Measurements from ENCODE around the gene PKP2. TPM values are rescaled to one million over a fixed set of nuclear protein-coding genes. Genes with fewer than 3 reads are reported as not detected.
"Not testable (repeated sequence)": the region's sequence is repeated elsewhere in the genome, so short reads cannot be mapped to it uniquely, and the experiment has no call there.

The PKP2 gene
- total and polyA plus RNA-seq, 8 donors, result 1.5 to 6.7 (median 4.2) TPM

DNA sequence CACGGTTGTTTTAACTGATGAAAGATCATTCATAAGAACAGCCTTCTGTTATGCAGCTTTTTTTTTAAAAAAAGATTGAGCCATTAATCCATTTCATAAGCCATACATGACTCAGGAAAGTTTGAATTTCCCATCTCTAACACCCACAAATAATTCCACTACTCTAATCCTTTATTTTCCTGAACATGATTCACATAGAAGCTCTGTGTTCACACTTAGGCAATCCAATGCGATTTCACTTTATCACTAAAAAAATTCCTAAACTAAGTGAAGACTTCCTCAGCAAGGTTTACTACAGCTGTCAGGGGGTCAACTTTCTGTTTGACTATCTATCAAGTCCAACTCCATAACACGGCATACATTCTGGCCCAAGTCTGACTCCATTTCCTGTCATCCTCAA is 25.9 kb downstream of the PKP2 start:
- peaks cover 0 to 3% of the 10 kb centered on the region in 2 donors for H3K27me3 ChIP-seq
- no peaks in the 10 kb centered on the region for H3K4me1 ChIP-seq
- TF ChIP-seq, protein P1, sequence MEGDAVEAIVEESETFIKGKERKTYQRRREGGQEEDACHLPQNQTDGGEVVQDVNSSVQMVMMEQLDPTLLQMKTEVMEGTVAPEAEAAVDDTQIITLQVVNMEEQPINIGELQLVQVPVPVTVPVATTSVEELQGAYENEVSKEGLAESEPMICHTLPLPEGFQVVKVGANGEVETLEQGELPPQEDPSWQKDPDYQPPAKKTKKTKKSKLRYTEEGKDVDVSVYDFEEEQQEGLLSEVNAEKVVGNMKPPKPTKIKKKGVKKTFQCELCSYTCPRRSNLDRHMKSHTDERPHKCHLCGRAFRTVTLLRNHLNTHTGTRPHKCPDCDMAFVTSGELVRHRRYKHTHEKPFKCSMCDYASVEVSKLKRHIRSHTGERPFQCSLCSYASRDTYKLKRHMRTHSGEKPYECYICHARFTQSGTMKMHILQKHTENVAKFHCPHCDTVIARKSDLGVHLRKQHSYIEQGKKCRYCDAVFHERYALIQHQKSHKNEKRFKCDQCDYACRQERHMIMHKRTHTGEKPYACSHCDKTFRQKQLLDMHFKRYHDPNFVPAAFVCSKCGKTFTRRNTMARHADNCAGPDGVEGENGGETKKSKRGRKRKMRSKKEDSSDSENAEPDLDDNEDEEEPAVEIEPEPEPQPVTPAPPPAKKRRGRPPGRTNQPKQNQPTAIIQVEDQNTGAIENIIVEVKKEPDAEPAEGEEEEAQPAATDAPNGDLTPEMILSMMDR (IDR thresholded peaks at IDR 0.05), result no peak
- DNase-seq, result no peak
- no peaks in the 10 kb centered on the region for H3K9me3 ChIP-seq
- ATAC-seq, result no peak
- H3K27ac ChIP-seq, result no peak overlapping the region
- no peak overlapping the region for H3K4me3 ChIP-seq
- peaks cover 0 to 5% of the 10 kb centered on the region in 2 donors for H3K36me3 ChIP-seq
- intact Hi-C loops (cut with DNase I), result no loop called here

- TF ChIP-seq, protein P1 (IDR thresholded peaks at IDR 0.05), result no peak
- intact Hi-C loops (cut with DNase I), result no loop called here
- no peak for ATAC-seq
- Histone ChIP-seq H3K27ac (no peak overlapping the region), H3K27me3 (no peaks in the 10 kb centered on the region), H3K36me3 (peaks cover 0 to 5% of the 10 kb centered on the region in 2 donors), H3K4me1 (no peaks in the 10 kb centered on the region), H3K4me3 (no peak overlapping the region), H3K9me3 (no peaks in the 10 kb centered on the region)
- DNase-seq, result no peak
Observed at GRCh38 chr12:32868885-32869284, 27.7 kb downstream of the PKP2 start.

DNA sequence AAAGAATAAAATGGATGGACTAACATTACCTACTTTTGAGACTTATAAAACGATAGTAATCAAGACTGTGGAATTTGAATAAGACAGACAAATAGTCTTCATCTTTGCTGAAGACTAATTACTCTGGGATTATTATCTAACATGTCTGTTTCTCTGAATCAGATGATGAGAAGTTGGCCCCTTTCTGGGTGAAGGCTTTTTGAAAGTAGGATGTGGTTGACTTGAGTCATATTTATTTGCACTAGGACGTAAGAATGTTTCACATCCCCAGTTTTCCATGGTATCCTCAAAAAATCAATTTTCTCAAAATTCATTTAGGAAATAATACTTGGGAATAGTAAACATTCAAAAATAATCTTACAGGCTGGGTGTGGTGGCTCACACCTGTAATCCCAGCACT is 31.8 kb downstream of the PKP2 start:
- no peak for ATAC-seq
- intact Hi-C loops (cut with DNase I), result no loop called here
- no peaks in the 10 kb centered on the region for H3K27me3 ChIP-seq

GRCh38 chr12:32863128-32863527 is 33.4 kb downstream of the PKP2 start:
- TF ChIP-seq, protein P1 (IDR thresholded peaks at IDR 0.05), result no peak
- intact Hi-C loops (cut with DNase I), result no loop called here
- ATAC-seq, result no peak

More for the DNA sequence above, 31.8 kb downstream of the PKP2 start:
- no peaks in the 10 kb centered on the region for H3K4me1 ChIP-seq
- no peaks in the 10 kb centered on the region for H3K9me3 ChIP-seq
- DNase-seq, result no peak
- TF ChIP-seq, protein P1 (IDR thresholded peaks at IDR 0.05), result no peak
- peaks cover 0 to 5% of the 10 kb centered on the region in 2 donors for H3K36me3 ChIP-seq
- no peak overlapping the region for H3K4me3 ChIP-seq
- H3K27ac ChIP-seq, result no peak overlapping the region

GRCh38 chr12:32861658-32862057 is 34.9 kb downstream of the PKP2 start:
- H3K27me3 ChIP-seq; ATAC-seq; H3K27ac ChIP-seq; H3K4me3 ChIP-seq; H3K9me3 ChIP-seq; DNase-seq; H3K36me3 ChIP-seq; H3K4me1 ChIP-seq; intact Hi-C loops (cut with DNase I): not testable (repeated sequence)

More at GRCh38 chr12:32863128-32863527, 33.4 kb downstream of the PKP2 start:
- no peaks in the 10 kb centered on the region for H3K9me3 ChIP-seq
- H3K36me3 ChIP-seq, result peaks cover 0 to 2% of the 10 kb centered on the region in 2 donors
- H3K27me3 ChIP-seq, result no peaks in the 10 kb centered on the region
- no peak overlapping the region for H3K27ac ChIP-seq
- no peaks in the 10 kb centered on the region for H3K4me1 ChIP-seq
- no peak for DNase-seq
- H3K4me3 ChIP-seq, result no peak overlapping the region

DNA sequence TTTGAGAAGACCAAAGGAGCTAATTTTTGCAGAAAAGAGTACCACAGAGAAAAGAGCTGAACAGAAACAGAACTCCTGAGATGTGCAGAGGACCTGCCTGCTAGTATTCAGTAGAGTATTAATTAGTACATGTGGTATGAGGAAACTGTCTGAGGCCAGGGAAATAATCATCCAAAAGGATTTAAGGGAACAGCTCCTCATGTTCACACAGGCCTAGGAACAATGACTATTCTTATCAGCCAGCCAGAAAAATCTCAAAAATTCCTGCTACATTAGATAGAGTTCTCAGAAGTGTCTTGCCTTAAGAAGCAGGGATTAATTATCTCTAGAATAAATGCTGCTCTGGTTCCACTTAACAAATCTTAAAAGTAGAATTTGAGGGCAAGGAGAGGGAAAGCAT is 36.4 kb downstream of the PKP2 start:
- H3K4me3 ChIP-seq, result no peak overlapping the region
- TF ChIP-seq, protein P1 (IDR thresholded peaks at IDR 0.05), result no peak
- H3K9me3 ChIP-seq, result no peaks in the 10 kb centered on the region
- no peaks in the 10 kb centered on the region for H3K27me3 ChIP-seq
- no peak overlapping the region for H3K27ac ChIP-seq
- no peaks in the 10 kb centered on the region for H3K36me3 ChIP-seq
- no peaks in the 10 kb centered on the region for H3K4me1 ChIP-seq
- DNase-seq (no peak), ATAC-seq (no peak)
- intact Hi-C loops (cut with DNase I), result no loop called here

All from left lung (tissue), 10 donors.